HT-29 (cell line): ENCODE data around the gene CD19. TPM values are rescaled to one million over a fixed set of nuclear protein-coding genes. Genes with fewer than 3 reads are reported as not detected.

ENCODE experiments used
- DNase-seq: peaks from one replicate; pipeline ENCODE4 v3.0.0-alpha.2; 2015; ENCODE audit warnings: low spot score
- total RNA-seq: library from RNA; depleted of rRNA; stranded (reverse); fragments of >200 nt; shearing (Covaris generic); gene quantifications from 2 replicates; pipeline ENCODE4 v1.2.3, GENCODE V29; 2014; rRNA removed

Gene CD19
- total RNA-seq, 1 experiment from 2014 or later, result not detected

GRCh38 chr16:28980929-28981328 lies 49.2 kb downstream of the CD19 start:
- no peak for DNase-seq

GRCh38 chr16:28981517-28981916 lies 49.7 kb downstream of the CD19 start:
- peak; percentile 43 for DNase-seq

DNA sequence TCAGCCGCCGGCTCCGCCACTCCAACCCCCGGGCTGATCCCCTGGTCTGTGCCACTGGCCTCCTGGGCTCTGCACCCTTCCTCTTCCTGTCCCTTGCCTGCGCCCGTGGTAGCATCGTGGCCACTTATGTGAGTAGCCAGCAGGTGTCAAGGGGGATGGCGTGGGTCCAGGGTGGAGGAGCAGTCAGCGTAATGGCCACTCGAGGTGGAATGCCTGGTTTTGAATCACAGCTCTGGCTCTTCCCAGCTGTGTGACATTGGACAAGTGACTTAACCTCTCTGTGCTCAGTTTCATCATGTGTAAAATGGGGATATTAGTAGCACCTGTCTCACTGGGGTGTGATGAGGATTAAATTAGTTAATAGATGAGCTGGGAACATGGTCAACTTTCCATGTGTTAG lies 50.6 kb downstream of the CD19 start:
- no peak for DNase-seq

GRCh38 chr16:28982949-28983348 lies 51.2 kb downstream of the CD19 start:
- DNase-seq, result no peak

DNA sequence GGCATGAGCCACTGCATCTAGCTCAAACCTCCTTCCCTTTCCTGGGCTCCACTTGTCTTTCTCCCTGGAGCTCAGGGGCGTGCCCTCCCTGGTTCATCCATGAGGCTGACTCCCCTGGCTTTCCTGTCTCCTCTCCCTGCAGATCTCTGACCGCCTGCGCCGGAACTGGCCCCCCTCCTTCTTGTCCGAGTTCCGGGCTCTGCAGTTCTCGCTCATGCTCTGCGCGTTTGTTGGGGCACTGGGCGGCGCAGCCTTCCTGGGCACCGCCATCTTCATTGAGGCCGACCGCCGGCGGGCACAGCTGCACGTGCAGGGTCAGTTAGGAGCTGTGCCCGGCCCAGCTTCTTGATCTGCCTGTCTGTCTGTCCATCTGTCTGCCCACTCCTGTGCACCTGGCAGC lies 51.9 kb downstream of the CD19 start:
- no peak for DNase-seq

GRCh38 chr16:28984091-28984490 lies 52.3 kb downstream of the CD19 start:
- DNase-seq, result no peak

DNA sequence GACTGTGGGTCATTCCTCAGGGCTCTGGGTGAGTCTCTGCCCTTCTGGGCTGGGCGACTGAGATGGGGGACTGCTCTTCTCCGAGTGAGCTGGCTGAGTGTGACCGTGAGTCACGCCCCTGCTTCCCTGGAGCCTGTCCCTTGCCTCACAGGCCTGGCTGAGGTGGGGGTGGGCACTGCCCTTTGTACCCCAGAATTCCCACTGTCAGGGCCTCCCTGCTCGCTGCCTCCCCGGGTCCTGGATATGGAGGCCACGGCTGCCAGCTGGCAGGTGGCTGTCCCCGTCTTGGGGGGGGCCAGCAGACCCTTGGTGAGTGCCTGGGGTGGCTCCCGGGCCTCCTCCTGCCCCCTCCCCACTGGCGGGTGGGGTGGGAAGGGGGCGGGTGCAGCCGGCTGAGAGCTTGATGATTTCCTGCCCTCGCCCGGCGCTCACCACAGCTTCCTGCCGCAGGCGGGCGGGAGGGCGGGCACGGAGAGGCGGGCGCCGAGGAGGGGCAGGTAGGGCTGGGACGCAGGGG lies 52.9 kb downstream of the CD19 start, which contains the start of gene LAT:
Gene LAT (plus strand): TSS at position 434 of the 517 bp plus-strand sequence. CDS start 366 bp downstream, outside the sequence.
- DNase-seq, result peak; percentile 39

GRCh38 chr16:28985211-28986041 lies 53.7 kb downstream of the CD19 start:
- no peak for DNase-seq

DNA sequence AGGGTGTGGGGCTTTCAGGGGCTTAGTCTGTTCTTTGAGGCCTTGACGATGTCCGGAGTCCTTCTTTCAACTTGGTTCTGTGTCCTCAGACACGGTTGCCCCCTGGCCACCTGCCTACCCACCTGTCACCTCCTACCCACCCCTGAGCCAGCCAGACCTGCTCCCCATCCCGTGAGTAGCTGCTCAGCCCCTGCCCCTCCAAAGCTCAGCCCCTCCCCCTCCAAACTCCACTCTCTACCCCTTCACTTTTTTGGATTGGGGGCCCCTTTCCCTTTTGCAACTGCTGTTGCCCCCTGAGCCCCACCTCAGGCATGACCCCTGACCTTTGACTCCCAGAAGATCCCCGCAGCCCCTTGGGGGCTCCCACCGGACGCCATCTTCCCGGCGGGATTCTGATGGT lies 54.3 kb downstream of the CD19 start:
- no peak for DNase-seq

GRCh38 chr16:28986492-28986891 lies 54.7 kb downstream of the CD19 start:
- DNase-seq, result no peak

- no peak for DNase-seq
These were observed 55.5 kb downstream of the CD19 start for GRCh38 chr16:28987170-28987853.

Other genes starting within 250 kb of the CD19 start
- gene EIF3C, start 220.5 kb upstream of the CD19 start, total RNA-seq, result 358 and 396 TPM in 2 replicates
- 1.2 TPM in 1 of 2 replicates, not detected in the other for gene NPIPB9, start 180.2 kb upstream of the CD19 start, total RNA-seq
- 74.1 and 86.9 TPM in 2 replicates for gene ATXN2L, start 109.0 kb upstream of the CD19 start, total RNA-seq
- gene TUFM, start 85.6 kb upstream of the CD19 start, total RNA-seq, result 376 and 403 TPM in 2 replicates
- 38.9 and 50.2 TPM in 2 replicates for gene SH2B1, start 68.1 kb upstream of the CD19 start, total RNA-seq
- 0.83 and 2.6 TPM in 2 replicates for gene ATP2A1, start 53.5 kb upstream of the CD19 start, total RNA-seq
- 47.3 and 59.1 TPM in 2 replicates for gene RABEP2, start 6.7 kb upstream of the CD19 start, total RNA-seq
- gene NFATC2IP, start 19.0 kb downstream of the CD19 start, total RNA-seq, result 54.8 and 66.3 TPM in 2 replicates
- 79.6 and 88.8 TPM in 2 replicates for gene SPNS1, start 42.8 kb downstream of the CD19 start, total RNA-seq
- gene LAT, start 53.1 kb downstream of the CD19 start, total RNA-seq, result 14.8 and 22.7 TPM in 2 replicates